AG04450 (cell line): ENCODE data around the gene EPB41L1. TPM values are rescaled to one million over a fixed set of nuclear protein-coding genes. Genes with fewer than 3 reads are reported as not detected.

Experiments
- CTCF ChIA-PET: fragments of 300-600, 350-600 bp; formaldehyde crosslinking; extraction: SDS; loops from one replicate; lab custom pipeline; 2022; ENCODE audit warnings: antibody characterized with exemption, inconsistent platforms; lab: Charles Lee
- POLR2A ChIA-PET: fragments of 350-600 bp; formaldehyde crosslinking; extraction: SDS; loops from one replicate; lab custom pipeline; 2021; ENCODE audit warnings: antibody characterized with exemption, inconsistent platforms; lab: Yijun Ruan, JAX
- DNase-seq: peaks from one replicate; pipeline ENCODE4 v3.0.0-alpha.2; 2011; ENCODE audit warnings: low read depth, low spot score
- H3K27ac ChIP-seq: one replicate; pipeline ENCODE4 v1.5.1; 2012; ENCODE audit warnings: low read depth, low read length, control low read depth
- H3K27me3 ChIP-seq: one replicate; pipeline ENCODE4 v1.6.0; 2012; ENCODE audit warnings: low read length; ENCODE audit not compliant: control insufficient read depth, insufficient read depth
- H3K4me3 ChIP-seq: 2 replicates; pipeline ENCODE4 v1.5.1; 2011; ENCODE audit warnings: mild to moderate bottlenecking, low read depth, low read length, control low read depth
- H3K9me3 ChIP-seq: 2 replicates; pipeline ENCODE4 v1.5.1; 2012; ENCODE audit warnings: low read length; ENCODE audit not compliant: control insufficient read depth, insufficient read depth
- CTCF ChIP-seq: IDR thresholded peaks from 2 replicates; pipeline ENCODE4 v1.5.1; 2011; ENCODE audit warnings: low read depth, low read length, control low read depth, inconsistent platforms
- polyA plus RNA-seq: library from polyadenylated mRNA; depleted of rRNA; stranded (reverse); fragments of >200 nt; gene quantifications from 2 replicates; pipeline ENCODE4 v1.2.3, GENCODE V29; 2011

Gene EPB41L1
- polyA plus RNA-seq, 1 experiment = 17.8 TPM

- POLR2A ChIA-PET = interaction anchor here (0.6 kb wide), 1 partner anchor 81 kb away, joined by 4 read pairs; no protein-coding TSS in a partner anchor
- Histone ChIP-seq H3K27me3 (peaks cover 18% of the 10 kb centered on the region), H3K9me3 (no peaks in the 10 kb centered on the region), H3K4me3 (no peak overlapping the region), H3K27ac (no peak overlapping the region)
- DNase-seq = no peak
- CTCF ChIA-PET = interaction anchor here (0.6 to 1.2 kb wide), 5 partner anchors 12 to 123 kb away, joined by 3 to 4 read pairs (median 3); no protein-coding TSS in a partner anchor
- TF ChIP-seq CTCF = no peak
Measured at GRCh38 chr20:36113566-36114250, 40.8 kb upstream of the EPB41L1 start.

GRCh38 chr20:36114707-36115106 is 39.8 kb upstream of the EPB41L1 start:
- DNase-seq = no peak
- ChIA-PET POLR2A (no interaction called here), CTCF (interaction anchor here (1.0 to 1.2 kb wide), 3 partner anchors 24 to 122 kb away, joined by 3 read pairs; no protein-coding TSS in a partner anchor)
- H3K27me3 ChIP-seq = peaks cover 18% of the 10 kb centered on the region
- H3K27ac ChIP-seq = no peak overlapping the region
- TF ChIP-seq CTCF = no peak
- H3K9me3 ChIP-seq = no peaks in the 10 kb centered on the region
- H3K4me3 ChIP-seq = no peak overlapping the region

GRCh38 chr20:36115925-36116324 is 38.6 kb upstream of the EPB41L1 start:
- no peak overlapping the region for H3K4me3 ChIP-seq
- no peak overlapping the region for H3K27ac ChIP-seq
- POLR2A ChIA-PET = no interaction called here
- H3K9me3 ChIP-seq = no peaks in the 10 kb centered on the region
- TF ChIP-seq CTCF = no peak
- peaks cover 18% of the 10 kb centered on the region for H3K27me3 ChIP-seq
- CTCF ChIA-PET = interaction anchor here (0.7 to 1.3 kb wide), 3 partner anchors 41 to 162 kb away, joined by 3 to 6 read pairs (median 6); partner anchors contain the start of gene SCAND1
- DNase-seq = no peak

- no peak for TF ChIP-seq CTCF
- Histone ChIP-seq H3K27ac (peak overlapping the region; percentile 31), H3K4me3 (no peak overlapping the region), H3K27me3 (peaks cover 24% of the 10 kb centered on the region), H3K9me3 (no peaks in the 10 kb centered on the region)
- CTCF ChIA-PET = interaction anchor here (0.7 to 1.3 kb wide), 3 partner anchors 22 to 163 kb away, joined by 4 to 6 read pairs (median 6); partner anchors contain the start of gene SCAND1
- peak; percentile 49 for DNase-seq
- POLR2A ChIA-PET = interaction anchor here (0.5 kb wide), 1 partner anchor 599 kb away, joined by 3 read pairs; no protein-coding TSS in a partner anchor
Measured at GRCh38 chr20:36116807-36117441, 37.6 kb upstream of the EPB41L1 start.
